CD4-positive, alpha-beta T cell treated with Interleukin-12 subunit alpha and Interleukin-12 subunit beta, for 1 hour (primary cell): ENCODE data around the gene GARIN5B.
"Not testable (repeated sequence)": the region's sequence is repeated elsewhere in the genome, so short reads cannot be mapped to it uniquely, and the experiment has no call there.

ENCODE experiments used
- DNase-seq: peaks from one replicate; pipeline ENCODE4 v3.0.0-alpha.2; 2020

GARIN5B gene

GRCh38 chr19:55346725-55347441 lies 16.2 kb downstream of the GARIN5B start:
- no peak for DNase-seq

- no peak for DNase-seq
Observed at GRCh38 chr19:55345818-55346724, 17.0 kb downstream of the GARIN5B start.

DNA sequence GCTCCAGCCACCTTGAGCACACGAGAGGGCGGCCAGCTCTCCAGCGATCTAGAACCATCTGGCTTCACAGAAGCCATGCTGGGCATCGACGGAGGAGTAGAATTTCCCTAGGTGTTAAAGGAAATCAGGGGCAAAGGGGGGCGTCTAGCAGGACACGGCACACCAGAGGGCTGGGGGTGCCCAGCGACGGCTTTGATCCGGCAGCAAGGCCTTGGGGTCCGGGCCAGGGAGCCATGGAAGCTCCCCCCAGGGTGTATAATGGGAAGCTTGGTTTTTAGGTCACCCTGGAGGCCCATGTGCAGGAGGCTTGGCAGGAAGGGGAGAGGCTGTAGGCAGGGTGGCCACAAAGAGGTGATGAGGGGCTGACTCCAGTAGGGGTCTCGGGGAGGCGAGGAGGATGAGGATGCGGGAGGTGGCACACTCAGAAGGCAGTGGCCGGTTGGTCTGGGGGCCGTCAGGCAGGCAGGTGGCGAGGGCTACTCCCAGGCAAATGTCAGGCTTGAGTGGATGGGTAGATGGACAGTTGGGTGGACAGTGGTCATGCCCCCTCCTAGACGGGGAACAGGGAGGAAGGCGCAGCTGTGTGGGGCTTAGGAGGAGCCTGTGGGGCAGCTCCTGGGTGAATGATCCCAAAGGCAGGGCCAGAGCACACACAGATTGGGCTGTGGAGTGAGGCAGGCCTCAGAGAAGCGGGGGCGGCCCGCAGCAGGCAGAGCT lies 17.8 kb downstream of the GARIN5B start:
- DNase-seq: no peak

GRCh38 chr19:55344444-55344843 lies 18.6 kb downstream of the GARIN5B start:
- no peak for DNase-seq

DNA sequence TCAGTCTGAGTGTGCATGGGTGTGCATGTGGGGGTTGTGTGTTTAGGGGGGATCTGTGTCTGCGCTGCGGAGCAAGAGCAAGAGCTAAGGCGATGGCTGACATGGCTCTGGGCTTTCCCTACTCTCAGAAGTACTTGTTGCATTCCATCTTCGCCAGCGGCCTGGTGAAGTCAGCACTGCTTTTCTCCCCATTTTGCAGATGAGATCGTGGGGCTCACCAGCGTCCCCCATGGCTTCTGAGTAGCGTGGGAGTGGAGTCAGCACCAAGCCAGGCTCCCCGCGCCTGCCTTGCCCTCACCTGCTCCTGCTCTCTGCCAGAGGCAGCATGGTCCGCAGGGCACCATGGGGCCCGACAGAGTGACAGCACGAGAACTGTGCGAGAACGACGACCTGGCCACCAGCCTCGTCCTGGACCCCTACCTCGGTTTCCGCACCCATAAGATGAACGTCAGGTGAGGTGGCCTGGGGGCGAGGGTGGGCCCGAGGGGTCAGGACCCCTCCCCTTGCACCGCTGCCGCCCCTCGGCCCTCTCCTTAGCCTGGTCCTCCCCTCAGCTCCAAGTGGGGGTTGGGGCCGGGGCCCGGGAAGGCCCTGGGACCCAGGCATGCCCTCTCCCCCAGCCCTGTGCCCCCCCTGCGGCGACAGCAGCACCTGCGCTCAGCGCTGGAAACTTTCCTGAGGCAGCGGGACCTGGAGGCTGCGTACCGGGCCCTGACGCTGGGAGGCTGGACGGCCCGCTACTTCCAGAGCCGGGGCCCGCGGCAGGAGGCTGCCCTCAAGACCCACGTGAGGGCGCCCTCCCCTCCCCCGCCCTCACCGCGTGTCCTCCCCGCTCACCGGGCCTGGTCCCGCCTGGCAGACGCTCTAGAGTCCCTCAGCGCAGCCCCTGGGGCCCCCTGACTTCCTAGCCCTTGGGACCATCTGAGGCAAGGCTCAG lies 21.2 kb downstream of the GARIN5B start:
- no peak for DNase-seq

GRCh38 chr19:55341171-55341588 lies 21.9 kb downstream of the GARIN5B start:
- DNase-seq: peak; percentile 63

DNA sequence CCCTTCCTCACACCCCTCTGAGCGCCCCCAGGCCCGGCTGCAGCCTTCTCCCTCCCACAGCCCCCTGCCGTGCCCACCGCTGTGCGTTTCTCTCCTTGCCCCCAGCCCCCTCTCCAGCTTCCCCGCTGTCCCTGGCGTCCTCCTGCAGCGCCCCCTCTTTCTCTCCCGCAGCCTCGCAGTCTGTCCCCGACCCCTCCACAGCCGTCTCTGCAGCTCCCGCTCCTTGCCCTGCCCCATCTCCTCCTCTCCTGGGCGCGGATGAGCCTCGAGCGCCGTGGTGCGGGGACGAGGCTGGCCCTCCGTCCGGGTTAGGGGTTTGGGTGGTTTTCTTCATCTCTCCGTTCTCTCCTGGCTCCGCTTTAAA lies 22.3 kb downstream of the GARIN5B start:
- peak; percentile 27 for DNase-seq

- DNase-seq: no peak
Observed at GRCh38 chr19:55339889-55340783, 22.9 kb downstream of the GARIN5B start.

DNA sequence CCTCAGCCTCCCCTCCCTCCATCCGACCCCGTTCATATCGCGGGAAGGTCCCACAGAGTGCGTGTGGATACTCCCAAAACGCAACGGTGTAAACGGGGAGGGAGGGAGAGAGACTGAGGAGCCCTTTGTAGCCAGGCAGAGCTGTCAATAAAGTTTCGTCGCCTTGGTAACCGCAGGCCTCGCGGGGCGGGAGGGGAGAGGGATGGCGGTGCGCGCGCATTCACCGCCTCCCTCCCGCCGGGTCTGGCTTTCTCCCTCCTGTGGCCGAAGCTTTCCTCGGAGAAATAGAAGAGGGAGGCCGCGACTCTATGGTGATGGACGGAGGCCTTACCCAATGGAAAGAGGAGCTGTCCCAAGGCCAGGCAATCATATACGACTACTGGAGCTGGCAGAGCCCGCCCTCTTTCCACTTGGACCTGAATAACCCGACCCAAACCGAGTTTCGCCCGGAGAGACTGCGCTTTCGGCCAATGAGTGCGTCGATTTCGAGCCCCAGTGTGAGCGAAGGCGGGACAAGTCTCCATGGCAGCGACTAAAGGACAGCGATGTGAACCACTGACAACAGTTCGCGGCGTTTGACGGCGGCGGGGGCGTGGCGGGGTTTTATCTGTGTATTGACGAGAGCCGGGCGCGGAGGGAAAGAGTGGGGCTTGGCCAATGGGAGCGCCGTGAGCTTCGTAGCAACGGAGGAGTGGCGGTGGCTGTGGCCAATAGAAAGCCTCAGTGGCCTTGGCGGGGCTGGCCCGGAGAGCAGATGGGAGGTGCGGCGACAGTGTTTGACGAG lies 23.8 kb downstream of the GARIN5B start, which contains the start of gene KMT5C:
Gene KMT5C (plus strand): TSS at position 772 of the 784 bp plus-strand sequence. CDS start 2,061 bp downstream, outside the sequence.
- DNase-seq: peak; percentile 100

DNA sequence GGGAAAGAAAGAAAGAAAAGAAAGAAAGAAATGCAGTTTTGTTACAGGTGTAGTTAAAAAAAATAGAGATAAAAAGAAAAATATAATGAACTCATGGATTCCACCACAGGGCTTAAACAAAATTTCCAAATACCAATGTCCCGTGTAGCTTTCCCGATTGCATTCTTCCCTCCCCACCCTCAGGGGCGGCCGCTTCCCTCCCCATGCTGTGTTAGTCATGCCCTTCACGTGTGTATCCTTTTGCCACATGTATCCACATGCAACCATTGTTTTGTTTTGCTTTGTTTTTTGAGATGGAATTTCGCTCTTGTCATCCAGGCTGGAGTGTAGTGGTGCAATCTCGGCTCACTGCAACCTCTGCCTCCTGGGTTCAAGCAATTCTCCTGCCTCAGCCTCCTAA lies 27.0 kb downstream of the GARIN5B start:
- DNase-seq: no peak

GRCh38 chr19:55333870-55334269 lies 29.2 kb downstream of the GARIN5B start:
- no peak for DNase-seq

DNA sequence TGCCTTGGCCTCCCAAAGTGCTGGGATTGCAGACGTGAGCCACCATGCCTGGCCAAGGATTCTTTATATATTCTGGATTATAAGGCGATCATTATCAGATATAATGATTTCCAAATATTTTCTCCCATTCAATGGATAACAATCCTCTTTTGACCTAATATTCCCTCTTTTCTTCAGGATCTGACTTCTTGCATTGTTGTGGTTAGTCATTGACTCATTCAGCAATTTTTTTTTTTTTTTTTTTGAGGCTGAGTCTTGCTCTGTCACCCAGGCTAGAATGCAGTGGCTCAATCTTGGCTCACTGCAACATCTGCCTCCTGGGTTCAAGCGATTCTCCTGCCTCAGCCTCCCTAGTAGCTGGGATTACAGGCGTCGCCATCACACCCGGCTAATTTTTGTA lies 33.3 kb downstream of the GARIN5B start:
- not testable (repeated sequence) for DNase-seq

GRCh38 chr19:55328774-55329318 lies 34.2 kb downstream of the GARIN5B start:
- not testable (repeated sequence) for DNase-seq

GRCh38 chr19:55325172-55325571 lies 37.9 kb downstream of the GARIN5B start, which contains the start of gene TMEM150B:
Gene TMEM150B, minus strand, starts transcription at chr19:55325341. Its CDS starts 4,305 bp downstream, at chr19:55321036.
- no peak for DNase-seq

DNA sequence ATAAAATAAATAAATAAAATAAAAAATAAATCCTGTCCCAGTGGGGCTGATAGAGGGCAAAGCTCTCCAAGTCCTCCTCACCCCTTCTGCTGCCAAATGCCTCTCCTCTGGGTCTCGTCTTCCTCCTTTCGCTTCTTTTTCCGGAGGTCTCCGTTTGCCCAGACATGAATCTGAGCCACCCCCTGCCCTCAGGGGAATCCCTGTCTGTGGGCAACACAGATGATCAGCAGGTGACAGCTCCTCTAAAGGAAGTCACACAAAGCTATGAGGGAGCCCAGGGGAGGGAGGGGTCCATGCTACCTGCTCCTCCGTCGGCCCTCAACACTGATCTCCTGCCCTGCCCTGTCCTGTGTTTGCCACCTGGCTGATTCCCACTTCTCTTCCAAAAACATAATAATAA lies 38.4 kb downstream of the GARIN5B start:
- no peak for DNase-seq

DNA sequence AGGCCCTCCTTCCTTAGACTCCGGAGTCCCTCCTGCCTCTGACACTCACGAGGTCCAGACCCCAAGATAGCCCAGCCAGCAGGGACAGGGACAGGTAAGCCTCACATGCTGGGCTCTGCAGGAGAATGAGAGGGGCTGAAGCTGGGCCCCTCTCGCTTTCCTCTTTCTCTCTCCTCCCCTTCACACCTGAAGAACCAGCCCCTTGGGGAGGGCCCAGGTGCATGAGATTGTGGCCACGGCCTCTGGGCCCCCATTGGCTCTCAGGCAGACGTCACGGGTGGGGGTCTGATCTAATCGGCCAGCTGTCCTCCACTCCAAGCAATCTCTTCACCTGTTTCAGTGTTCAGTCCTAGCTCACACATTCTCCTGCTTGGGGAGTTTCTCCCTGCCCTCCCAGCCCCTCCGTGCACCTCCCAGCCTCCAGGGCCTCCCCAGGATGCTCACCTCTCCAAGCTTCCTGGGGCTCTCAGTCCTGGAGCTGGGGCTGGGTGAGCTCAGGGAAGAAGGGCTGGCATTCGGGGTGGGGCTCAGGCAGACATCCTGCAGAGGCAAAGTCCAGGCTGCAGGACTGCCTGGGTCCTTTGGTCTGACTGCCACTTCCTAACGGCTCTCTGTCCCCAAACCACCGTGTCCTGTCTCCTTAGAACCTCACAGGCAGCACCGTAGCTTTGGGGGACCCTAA lies 40.7 kb downstream of the GARIN5B start:
- no peak for DNase-seq

- no peak for DNase-seq
Observed at GRCh38 chr19:55321466-55322137, 41.5 kb downstream of the GARIN5B start.

- no peak for DNase-seq
Observed at GRCh38 chr19:55320844-55321419, 42.1 kb downstream of the GARIN5B start.
